ENCODE data around the gene CRTAC1.

- no peak for TF ChIP-seq CTCF (IDR thresholded peaks at IDR 0.05)
- no peak for TF ChIP-seq ZFX (IDR thresholded peaks at IDR 0.05; ENCODE audit: borderline replicate concordance)
These were observed 38.5 kb downstream of the CRTAC1 start for GRCh38 chr10:97991871-97992270.

Data from 22Rv1 (cell line).